ENCODE data around the gene FAF1.

The FAF1 gene

GRCh38 chr1:50978144-50978851, 18.2 kb upstream of the FAF1 start:
- DNase-seq (ENCODE audit: low spot score), result peak; percentile 71

GRCh38 chr1:50977575-50978143, 17.6 kb upstream of the FAF1 start:
- DNase-seq (ENCODE audit: low spot score), result peak; percentile 71

- no peak for DNase-seq (ENCODE audit: low spot score)
Measured at GRCh38 chr1:50976890-50977574, 17.0 kb upstream of the FAF1 start.

GRCh38 chr1:50976111-50976889, 16.2 kb upstream of the FAF1 start:
- no peak for DNase-seq (ENCODE audit: low spot score)

- no peak for DNase-seq (ENCODE audit: low spot score)
Measured at GRCh38 chr1:50975436-50975835, 15.4 kb upstream of the FAF1 start.

GRCh38 chr1:50974618-50974935, 14.5 kb upstream of the FAF1 start:
- DNase-seq (ENCODE audit: low spot score), result no peak

GRCh38 chr1:50973875-50974617, 14.0 kb upstream of the FAF1 start:
- no peak for DNase-seq (ENCODE audit: low spot score)

GRCh38 chr1:50973255-50973654, 13.2 kb upstream of the FAF1 start:
- no peak for DNase-seq (ENCODE audit: low spot score)

- no peak for DNase-seq (ENCODE audit: low spot score)
Measured at GRCh38 chr1:50972766-50973165, 12.7 kb upstream of the FAF1 start.

GRCh38 chr1:50971748-50972305, 11.8 kb upstream of the FAF1 start:
- no peak for DNase-seq (ENCODE audit: low spot score)

- no peak for DNase-seq (ENCODE audit: low spot score)
Measured at GRCh38 chr1:50970931-50971582, 11.0 kb upstream of the FAF1 start.

GRCh38 chr1:50970509-50970887, 10.4 kb upstream of the FAF1 start:
- DNase-seq (ENCODE audit: low spot score), result no peak

GRCh38 chr1:50969611-50970508, 9.8 kb upstream of the FAF1 start, which contains the start of gene CDKN2C:
TSS of gene CDKN2C (plus strand) at chr1:50970245. CDS start at chr1:50970369, 124 bp downstream.
- peak; percentile 74 for DNase-seq (ENCODE audit: low spot score)

- peak; percentile 77 for DNase-seq (ENCODE audit: low spot score)
Measured at GRCh38 chr1:50968821-50969610, 8.9 kb upstream of the FAF1 start.

- DNase-seq (ENCODE audit: low spot score), result peak; percentile 92
Measured at GRCh38 chr1:50968158-50968820, 8.2 kb upstream of the FAF1 start.

GRCh38 chr1:50967416-50968157, 7.5 kb upstream of the FAF1 start:
- DNase-seq (ENCODE audit: low spot score), result no peak

- no peak for DNase-seq (ENCODE audit: low spot score)
Measured at GRCh38 chr1:50966991-50967390, 6.9 kb upstream of the FAF1 start.

GRCh38 chr1:50964863-50965262, 4.8 kb upstream of the FAF1 start:
- no peak for DNase-seq (ENCODE audit: low spot score)

All from left forelimb (tissue), 1 donor.